ENCODE results near the gene COBL.

COBL gene

GRCh38 chr7:51033727-51034520, 282.7 kb downstream of the COBL start:
- TF ChIP-seq POLR2A (IDR thresholded peaks at IDR 0.05; ENCODE audit: low read depth, low read length) = no peak
- no peak for TF ChIP-seq POLR2AphosphoS5 (IDR thresholded peaks at IDR 0.05; ENCODE audit: low read depth, low read length)
- no peak for TF ChIP-seq TAF1 (IDR thresholded peaks at IDR 0.05; ENCODE audit: borderline replicate concordance, low read depth, low read length)
- DNase-seq (ENCODE audit: insufficient read length) = no peak
- no peak for FAIRE-seq

GRCh38 chr7:51031791-51032515, 284.7 kb downstream of the COBL start:
- no peak for TF ChIP-seq TAF1 (IDR thresholded peaks at IDR 0.05; ENCODE audit: borderline replicate concordance, low read depth, low read length)
- no peak for TF ChIP-seq POLR2AphosphoS5 (IDR thresholded peaks at IDR 0.05; ENCODE audit: low read depth, low read length)
- TF ChIP-seq POLR2A (IDR thresholded peaks at IDR 0.05; ENCODE audit: low read depth, low read length) = no peak
- FAIRE-seq (no peak), DNase-seq (ENCODE audit: insufficient read length) (no peak)

- FAIRE-seq = no peak
- TF ChIP-seq POLR2AphosphoS5 (IDR thresholded peaks at IDR 0.05; ENCODE audit: low read depth, low read length) (no peak), TAF1 (IDR thresholded peaks at IDR 0.05; ENCODE audit: borderline replicate concordance, low read depth, low read length) (no peak), POLR2A (IDR thresholded peaks at IDR 0.05; ENCODE audit: low read depth, low read length) (no peak)
- no peak for DNase-seq (ENCODE audit: insufficient read length)
These were observed 285.4 kb downstream of the COBL start for GRCh38 chr7:51031216-51031615.

GRCh38 chr7:51029701-51030191, 286.9 kb downstream of the COBL start:
- DNase-seq (ENCODE audit: insufficient read length) (no peak), FAIRE-seq (no peak)
- TF ChIP-seq TAF1 (IDR thresholded peaks at IDR 0.05; ENCODE audit: borderline replicate concordance, low read depth, low read length) (no peak), POLR2AphosphoS5 (IDR thresholded peaks at IDR 0.05; ENCODE audit: low read depth, low read length) (no peak), POLR2A (IDR thresholded peaks at IDR 0.05; ENCODE audit: low read depth, low read length) (no peak)

- FAIRE-seq = no peak
- no peak for TF ChIP-seq POLR2A (IDR thresholded peaks at IDR 0.05; ENCODE audit: low read depth, low read length)
- no peak for TF ChIP-seq TAF1 (IDR thresholded peaks at IDR 0.05; ENCODE audit: borderline replicate concordance, low read depth, low read length)
- TF ChIP-seq POLR2AphosphoS5 (IDR thresholded peaks at IDR 0.05; ENCODE audit: low read depth, low read length) = no peak
- no peak for DNase-seq (ENCODE audit: insufficient read length)
These were observed 287.5 kb downstream of the COBL start for GRCh38 chr7:51029131-51029530.

GRCh38 chr7:51027935-51028830, 288.4 kb downstream of the COBL start:
- DNase-seq (ENCODE audit: insufficient read length) (no peak), FAIRE-seq (no peak)
- TF ChIP-seq POLR2AphosphoS5 (IDR thresholded peaks at IDR 0.05; ENCODE audit: low read depth, low read length) (no peak), TAF1 (IDR thresholded peaks at IDR 0.05; ENCODE audit: borderline replicate concordance, low read depth, low read length) (no peak), POLR2A (IDR thresholded peaks at IDR 0.05; ENCODE audit: low read depth, low read length) (no peak)

- DNase-seq (ENCODE audit: insufficient read length) (no peak), FAIRE-seq (no peak)
- TF ChIP-seq TAF1 (IDR thresholded peaks at IDR 0.05; ENCODE audit: borderline replicate concordance, low read depth, low read length) = no peak
- TF ChIP-seq POLR2AphosphoS5 (IDR thresholded peaks at IDR 0.05; ENCODE audit: low read depth, low read length) = no peak
- no peak for TF ChIP-seq POLR2A (IDR thresholded peaks at IDR 0.05; ENCODE audit: low read depth, low read length)
These were observed 289.3 kb downstream of the COBL start for GRCh38 chr7:51027106-51027934.

GRCh38 chr7:51026341-51026740, 290.3 kb downstream of the COBL start:
- FAIRE-seq (no peak), DNase-seq (ENCODE audit: insufficient read length) (no peak)
- TF ChIP-seq POLR2AphosphoS5 (IDR thresholded peaks at IDR 0.05; ENCODE audit: low read depth, low read length) (no peak), POLR2A (IDR thresholded peaks at IDR 0.05; ENCODE audit: low read depth, low read length) (no peak), TAF1 (IDR thresholded peaks at IDR 0.05; ENCODE audit: borderline replicate concordance, low read depth, low read length) (no peak)

- FAIRE-seq (no peak), DNase-seq (ENCODE audit: insufficient read length) (no peak)
- TF ChIP-seq POLR2AphosphoS5 (IDR thresholded peaks at IDR 0.05; ENCODE audit: low read depth, low read length) (no peak), TAF1 (IDR thresholded peaks at IDR 0.05; ENCODE audit: borderline replicate concordance, low read depth, low read length) (no peak), POLR2A (IDR thresholded peaks at IDR 0.05; ENCODE audit: low read depth, low read length) (no peak)
These were observed 290.9 kb downstream of the COBL start for GRCh38 chr7:51025668-51026067.

- DNase-seq (ENCODE audit: insufficient read length) (no peak), FAIRE-seq (no peak)
- no peak for TF ChIP-seq POLR2AphosphoS5 (IDR thresholded peaks at IDR 0.05; ENCODE audit: low read depth, low read length)
- TF ChIP-seq POLR2A (IDR thresholded peaks at IDR 0.05; ENCODE audit: low read depth, low read length) = no peak
- TF ChIP-seq TAF1 (IDR thresholded peaks at IDR 0.05; ENCODE audit: borderline replicate concordance, low read depth, low read length) = no peak
These were observed 291.7 kb downstream of the COBL start for GRCh38 chr7:51024867-51025266.

Measured in GM12892 (cell line).